NCI-H446 (cell line): ENCODE data around the gene GRIN3B.
"Not testable (repeated sequence)": the region's sequence is repeated elsewhere in the genome, so short reads cannot be mapped to it uniquely, and the experiment has no call there.

ENCODE experiments used
- DNase-seq, 2 experiments: peaks; one replicate each; lab custom pipeline; 2025; lab: John Stamatoyannopoulos, UW

GRIN3B gene

GRCh38 chr19:1019980-1020867 is 20.0 kb downstream of the GRIN3B start:
- no peak for DNase-seq

- DNase-seq = peak; percentile 98 to 99
Observed at GRCh38 chr19:1020868-1021425, 20.7 kb downstream of the GRIN3B start, which contains the start of gene TMEM259. Gene TMEM259, minus strand, starts transcription at chr19:1021123. Its CDS starts 127 bp downstream, at chr19:1020996.

GRCh38 chr19:1023883-1024188 is 23.6 kb downstream of the GRIN3B start:
- not testable (repeated sequence) for DNase-seq

GRCh38 chr19:1025080-1025479 is 24.9 kb downstream of the GRIN3B start:
- not testable (repeated sequence) for DNase-seq

- DNase-seq = peak; percentile 52 to 82
Observed at GRCh38 chr19:1025960-1026782, 26.0 kb downstream of the GRIN3B start, which contains the start of gene CNN2. Gene CNN2, plus strand, starts transcription at chr19:1026608. Its CDS starts 54 bp downstream, at chr19:1026662.

GRCh38 chr19:1026783-1027649 is 26.8 kb downstream of the GRIN3B start:
- no peak for DNase-seq

- DNase-seq = no peak
Observed at GRCh38 chr19:1027650-1028061, 27.4 kb downstream of the GRIN3B start.

- DNase-seq = no peak
Observed at GRCh38 chr19:1028062-1028926, 28.1 kb downstream of the GRIN3B start.

- DNase-seq = no peak
Observed at GRCh38 chr19:1032264-1032867, 32.1 kb downstream of the GRIN3B start.

GRCh38 chr19:1035998-1036621 is 35.9 kb downstream of the GRIN3B start:
- DNase-seq = no peak

GRCh38 chr19:1037621-1038064 is 37.4 kb downstream of the GRIN3B start:
- no peak for DNase-seq

GRCh38 chr19:1038978-1039645 is 38.9 kb downstream of the GRIN3B start:
- DNase-seq = no peak

GRCh38 chr19:1039646-1040475 is 39.6 kb downstream of the GRIN3B start, which contains the start of gene ABCA7:
Gene ABCA7, plus strand, starts transcription at chr19:1040107. Its CDS starts 1,255 bp downstream, at chr19:1041362.
- peak; percentile 89 to 99 for DNase-seq

GRCh38 chr19:1040476-1041271 is 40.5 kb downstream of the GRIN3B start:
- peak; percentile 93 to 98 for DNase-seq

- no peak for DNase-seq
Observed at GRCh38 chr19:1041272-1041834, 41.1 kb downstream of the GRIN3B start.

- peak in 1 of 2 experiments; percentile 69 for DNase-seq
Observed at GRCh38 chr19:1041835-1042685, 41.8 kb downstream of the GRIN3B start.
